HG02938 (cell line): Measurements from ENCODE around the gene PRPSAP2.
"Not testable (repeated sequence)": the region's sequence is repeated elsewhere in the genome, so short reads cannot be mapped to it uniquely, and the experiment has no call there.

Experiments
- ATAC-seq: cut with Tn5 transposase; IDR thresholded peaks from one replicate; pipeline ENCODE4 v1.9.1; 2021; ENCODE audit warnings: mild to moderate bottlenecking, moderate library complexity; ENCODE audit not compliant: unreplicated experiment

Gene PRPSAP2

GRCh38 chr17:18857864-18858566 is at the start of gene PRPSAP2:
Gene PRPSAP2 (plus strand): TSS chr17:18858131. CDS start chr17:18865834, 7,703 bp downstream.
- ATAC-seq, result no peak

GRCh38 chr17:18815924-18816323 is 42.0 kb upstream of the PRPSAP2 start:
- not testable (repeated sequence) for ATAC-seq

GRCh38 chr17:18816489-18817371 is 41.2 kb upstream of the PRPSAP2 start:
- not testable (repeated sequence) for ATAC-seq

GRCh38 chr17:18821430-18821829 is 36.5 kb upstream of the PRPSAP2 start:
- ATAC-seq, result not testable (repeated sequence)

GRCh38 chr17:18827613-18828012 is 30.3 kb upstream of the PRPSAP2 start:
- ATAC-seq, result not testable (repeated sequence)

- ATAC-seq, result no peak
These were observed 9.4 kb upstream of the PRPSAP2 start for GRCh38 chr17:18848501-18848900.

GRCh38 chr17:18850679-18851078 is 7.3 kb upstream of the PRPSAP2 start:
- no peak for ATAC-seq

GRCh38 chr17:18851201-18851600 is 6.7 kb upstream of the PRPSAP2 start:
- ATAC-seq, result no peak

- no peak for ATAC-seq
These were observed 3.0 kb upstream of the PRPSAP2 start for GRCh38 chr17:18854956-18855355.

- ATAC-seq, result peak; percentile 66
These were observed 1.9 kb upstream of the PRPSAP2 start for GRCh38 chr17:18855831-18856569.

- ATAC-seq, result no peak
These were observed 1.4 kb upstream of the PRPSAP2 start for GRCh38 chr17:18856570-18856915.

- ATAC-seq, result no peak
These were observed 775 bp downstream of the PRPSAP2 start for GRCh38 chr17:18858567-18859245.

GRCh38 chr17:18859256-18859655 is 1.3 kb downstream of the PRPSAP2 start:
- no peak for ATAC-seq

GRCh38 chr17:18860161-18860972 is 2.4 kb downstream of the PRPSAP2 start:
- ATAC-seq, result peak; percentile 35

- no peak for ATAC-seq
These were observed 4.1 kb downstream of the PRPSAP2 start for GRCh38 chr17:18862011-18862410.

GRCh38 chr17:18864996-18865395 is 7.1 kb downstream of the PRPSAP2 start:
- not testable (repeated sequence) for ATAC-seq

- ATAC-seq, result no peak
These were observed 9.2 kb downstream of the PRPSAP2 start for GRCh38 chr17:18866866-18867813.

GRCh38 chr17:18877104-18877645 is 19.2 kb downstream of the PRPSAP2 start:
- ATAC-seq, result no peak
